ENCODE data around the gene PLEKHO2. TPM values are rescaled to one million over a fixed set of nuclear protein-coding genes. Genes with fewer than 3 reads are reported as not detected.

The PLEKHO2 gene
- total and polyA plus RNA-seq, 2 of the 8 experiments (the other 6 are each of a cell fraction or from before 2014, with no cell fraction given) = 16.9 to 20.1 TPM

GRCh38 chr15:64857421-64857820 lies 15.7 kb downstream of the PLEKHO2 start:
- Histone ChIP-seq H3K23ac (ENCODE audit: insufficient read length) (no peak overlapping the region), H3K27me3 (replicated peaks in 1 of 4; ENCODE audit: control insufficient read depth in 3 of 4, extremely low read depth in 1 of 4, insufficient read depth in 3 of 4, low read length in 3 of 4) (no peaks in the 10 kb centered on the region), H2BK5ac (ENCODE audit: low read depth, low read length) (peak overlapping the region; percentile 47; the same call in 1 of the 2 replicates), H3K14ac (ENCODE audit: insufficient read length) (no peak overlapping the region), H3K4me3 (ENCODE audit: extremely low read depth in 1 of 4, insufficient read depth in 2 of 4, low read depth in 3 of 4, low read length in 4 of 4) (no peak overlapping the region), H3K4ac (replicated peaks; ENCODE audit: insufficient read length, low read depth, low read length) (no peak overlapping the region), H4K5ac (ENCODE audit: insufficient read length, low read depth, low read length) (no peak overlapping the region), H3K27ac (ENCODE audit: low read depth, low read length) (no peak overlapping the region; the same call in 1 of the 2 replicates), H3K79me2 (ENCODE audit: control insufficient read depth in 1 of 2, insufficient read depth in 2 of 2, low read length in 2 of 2) (peaks cover 0 to 42% of the 10 kb centered on the region in 2 experiments; a peak in 2 of 4 replicates), H2BK12ac (ENCODE audit: low read depth, low read length) (no peak overlapping the region), H2BK20ac (ENCODE audit: low read length) (no peak overlapping the region), H3K23me2 (ENCODE audit: low read depth, low read length) (no peaks in the 10 kb centered on the region), H4K20me1 (replicated peaks in 1 of 2; ENCODE audit: control insufficient read depth in 1 of 2, insufficient read depth in 2 of 2, low read length in 2 of 2) (peaks cover 2 to 23% of the 10 kb centered on the region in 2 experiments), H3K79me1 (ENCODE audit: low read depth, low read length) (peaks cover 24% of the 10 kb centered on the region), H2AK5ac (ENCODE audit: low read depth, low read length) (no peak overlapping the region), H3K9me3 (ENCODE audit: insufficient read depth in 2 of 2, low read depth in 1 of 2, low read length in 1 of 2) (no peaks in the 10 kb centered on the region), H3K4me1 (replicated peaks in 1 of 4; ENCODE audit: control insufficient read depth in 3 of 4, insufficient read depth in 4 of 4, low read length in 3 of 4) (peaks cover 0 to 25% (median 16%) of the 10 kb centered on the region in 4 experiments; a peak in 6 of 7 replicates), H3K56ac (replicated peaks; ENCODE audit: insufficient read length, low read depth, low read length) (no peak overlapping the region), H3K9ac (replicated peaks in 1 of 4; ENCODE audit: extremely low read depth in 1 of 4, low read depth in 3 of 4, low read length in 3 of 4) (no peak overlapping the region), H2AFZ (ENCODE audit: low read length) (no peak overlapping the region), H3K4me2 (ENCODE audit: insufficient read depth in 1 of 2, low read depth in 2 of 2, low read length in 2 of 2) (no peak overlapping the region), H3K18ac (ENCODE audit: extremely low read depth, low read length) (no peak overlapping the region), H4K8ac (ENCODE audit: extremely low read depth, insufficient read depth, low read length) (no peak overlapping the region), H2BK15ac (ENCODE audit: low read length) (no peak overlapping the region), H4K91ac (replicated peaks; ENCODE audit: insufficient read length, low read length) (no peak overlapping the region), H3K36me3 (ENCODE audit: control insufficient read depth in 2 of 4, insufficient read depth in 4 of 4, low read length in 3 of 4) (peaks cover 6 to 32% (median 14%) of the 10 kb centered on the region in 4 experiments; a peak in 6 of 8 replicates), H2BK120ac (replicated peaks; ENCODE audit: low read depth, low read length) (no peak overlapping the region)
- no peak for FAIRE-seq
- 90% methylated on average over 4 of the region's 4 CpGs; no CpG with 5 or more reads in 1 of the 2 experiments for WGBS, 2 experiments (ENCODE audit: extremely low coverage in 1 of 2, insufficient coverage in 1 of 2, insufficient read length in 1 of 2, insufficient replicate concordance in 2 of 2, low coverage in 1 of 2, low lambda C conversion rate in 2 of 2, missing lambda C conversion rate in 1 of 2)
- DNase-seq (ENCODE audit: low read depth in 1 of 2, low spot score in 2 of 2) = no peak
- CTCF ChIA-PET (ENCODE audit: partially characterized antibody) = interaction anchor here (1.1 to 2.6 kb wide), 9 partner anchors 17 to 151 kb away, joined by 3 to 6 read pairs (median 4); no protein-coding TSS in a partner anchor
- POLR2A ChIA-PET (ENCODE audit: partially characterized antibody) = interaction anchor here (1.4 to 1.9 kb wide), 6 partner anchors 9 to 25 kb away, joined by 3 to 6 read pairs (median 4); no protein-coding TSS in a partner anchor
- no peak for TF ChIP-seq EP300 (IDR thresholded peaks at IDR 0.05; ENCODE audit: borderline replicate concordance in 1 of 2, low read depth in 2 of 2, low read length in 2 of 2)
- TF ChIP-seq RNF2 (IDR thresholded peaks at IDR 0.05; ENCODE audit: borderline replicate concordance, low read depth, low read length, missing control alignments, poor library complexity, severe bottlenecking) = no peak
- TF ChIP-seq MAFK (IDR thresholded peaks at IDR 0.05; ENCODE audit: low read depth, low read length) = no peak
- no peak for TF ChIP-seq RBBP5 (IDR thresholded peaks at IDR 0.05; ENCODE audit: borderline replicate concordance, low read depth, low read length)
- TF ChIP-seq SRF (IDR thresholded peaks at IDR 0.05; ENCODE audit: low read depth, low read length) = no peak
- TF ChIP-seq EZH2 (IDR thresholded peaks at IDR 0.05; ENCODE audit: low read depth, low read length, severe bottlenecking) = no peak
- no peak for TF ChIP-seq HDAC2 (IDR thresholded peaks at IDR 0.05; ENCODE audit: borderline replicate concordance in 1 of 2, low read depth in 2 of 2, low read length in 2 of 2)
- TF ChIP-seq TCF12 (IDR thresholded peaks at IDR 0.05; ENCODE audit: low read depth, low read length) = no peak
- no peak for TF ChIP-seq JUN (IDR thresholded peaks at IDR 0.05; ENCODE audit: low read depth, low read length)
- no peak for TF ChIP-seq USF2 (IDR thresholded peaks at IDR 0.05; ENCODE audit: low read length)

Data from H1 (cell line).